NCI-H2196 treated with DMSO at 0.1 percent for 48 hours (cell line): ENCODE measurements around the gene MARCHF2.
"Not testable (repeated sequence)": the region's sequence is repeated elsewhere in the genome, so short reads cannot be mapped to it uniquely, and the experiment has no call there.

Experiments
- DNase-seq: peaks from one replicate; lab custom pipeline; 2025; ENCODE audit not compliant: unreplicated experiment; lab: John Stamatoyannopoulos, UW

MARCHF2 gene

GRCh38 chr19:8404391-8405151, 8.5 kb upstream of the MARCHF2 start:
- no peak for DNase-seq

GRCh38 chr19:8410718-8411117, 2.4 kb upstream of the MARCHF2 start:
- DNase-seq, result not testable (repeated sequence)

DNA sequence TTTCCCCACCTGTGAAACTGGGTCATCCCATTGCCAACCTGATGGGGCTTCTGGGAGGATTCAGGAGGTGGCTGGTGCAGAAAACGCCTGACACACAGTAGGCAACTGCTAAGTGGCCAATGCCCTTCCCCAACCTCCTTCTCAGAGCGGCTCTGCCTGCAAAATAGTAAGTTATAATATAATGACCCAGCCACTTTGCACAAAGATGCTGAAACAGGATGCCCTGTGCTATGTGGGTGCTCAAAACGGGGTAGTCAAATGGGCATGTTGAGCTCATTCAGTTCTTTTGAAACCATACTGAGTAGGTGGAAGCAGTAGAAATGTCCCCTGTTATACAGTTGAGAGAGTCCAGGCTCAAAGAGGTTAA, 507 bp downstream of the MARCHF2 start:
- DNase-seq, result no peak

DNA sequence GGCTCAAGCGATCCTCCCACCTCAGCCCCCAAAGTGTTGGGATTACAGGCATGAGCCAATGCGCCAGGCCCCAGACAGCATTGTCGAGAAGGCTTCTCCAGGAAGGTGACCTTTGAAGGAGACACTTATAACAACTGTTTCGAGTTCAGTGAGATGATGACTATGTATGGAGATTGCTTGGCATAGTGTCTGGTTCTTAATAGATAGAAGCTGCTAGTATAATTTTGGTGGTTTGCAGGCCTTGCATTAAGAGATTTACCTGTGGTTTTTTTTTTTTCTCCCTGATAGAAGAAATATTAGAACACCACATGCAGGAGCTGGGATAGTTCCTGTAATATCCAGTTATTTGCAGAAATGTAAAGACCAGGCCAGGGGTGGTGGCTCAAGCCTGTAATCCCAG, 3.7 kb downstream of the MARCHF2 start:
- DNase-seq, result no peak

- DNase-seq, result no peak
Observed at GRCh38 chr19:8421484-8422461, 8.7 kb downstream of the MARCHF2 start.

DNA sequence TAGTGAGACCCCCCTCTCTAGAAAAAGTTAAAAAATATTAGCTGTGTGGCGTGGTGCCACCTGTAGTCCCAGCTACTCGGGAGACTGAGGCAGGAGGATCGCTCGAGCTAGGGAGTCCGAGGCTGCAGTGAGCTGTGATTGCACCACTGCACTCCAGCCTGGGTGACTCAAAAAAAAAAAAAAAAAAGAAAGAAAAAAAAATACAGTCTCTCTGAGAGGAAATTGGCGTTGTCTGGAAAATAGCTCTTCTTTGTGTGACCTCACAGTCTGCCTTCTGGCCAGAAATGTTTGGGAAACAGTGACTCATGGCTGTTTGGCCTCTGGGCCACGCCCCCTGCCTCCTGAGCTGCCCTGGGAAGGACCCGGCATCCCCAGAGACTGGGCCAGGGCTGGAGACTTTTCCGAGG, 10.7 kb downstream of the MARCHF2 start:
- peak; percentile 68 for DNase-seq

GRCh38 chr19:8425331-8425730, 12.2 kb downstream of the MARCHF2 start:
- not testable (repeated sequence) for DNase-seq

DNA sequence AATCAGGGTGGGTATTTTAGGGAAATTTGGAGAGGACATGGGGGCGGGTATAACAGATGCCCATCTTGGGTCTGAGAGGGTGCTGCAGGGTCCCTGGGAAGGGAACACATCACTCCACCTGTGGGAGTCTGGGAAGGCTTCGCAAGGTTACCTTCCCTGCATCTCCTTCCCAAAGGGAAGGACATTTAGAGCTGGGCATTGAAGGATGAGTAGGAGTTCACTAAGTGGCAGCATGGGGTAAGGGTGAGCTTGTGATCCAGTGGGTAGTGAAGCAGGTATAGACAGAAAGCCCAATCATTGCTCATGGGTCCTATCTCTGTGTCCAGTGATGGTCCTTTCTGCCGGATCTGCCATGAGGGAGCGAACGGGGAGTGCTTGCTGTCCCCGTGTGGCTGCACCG, 13.2 kb downstream of the MARCHF2 start:
- no peak for DNase-seq

DNA sequence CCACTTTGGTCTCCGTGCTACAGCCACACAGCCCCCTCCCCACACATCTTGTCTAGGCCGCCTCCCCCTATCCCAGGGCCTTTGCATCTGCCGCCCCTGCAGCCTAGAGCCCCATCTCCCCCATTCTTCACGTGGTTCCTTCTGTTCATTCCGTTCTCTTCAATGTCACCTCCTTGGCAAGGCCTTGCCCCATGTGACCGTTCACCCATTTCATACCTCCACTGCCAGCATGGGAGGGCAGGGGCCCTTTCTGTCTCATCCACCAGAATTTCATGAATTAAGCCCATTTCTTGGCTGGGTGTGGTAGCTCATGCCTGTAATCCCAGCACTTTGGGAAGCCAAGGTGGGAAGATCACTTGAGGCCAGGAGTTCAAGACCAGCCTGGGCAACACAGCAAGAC, 15.9 kb downstream of the MARCHF2 start:
- no peak for DNase-seq

DNA sequence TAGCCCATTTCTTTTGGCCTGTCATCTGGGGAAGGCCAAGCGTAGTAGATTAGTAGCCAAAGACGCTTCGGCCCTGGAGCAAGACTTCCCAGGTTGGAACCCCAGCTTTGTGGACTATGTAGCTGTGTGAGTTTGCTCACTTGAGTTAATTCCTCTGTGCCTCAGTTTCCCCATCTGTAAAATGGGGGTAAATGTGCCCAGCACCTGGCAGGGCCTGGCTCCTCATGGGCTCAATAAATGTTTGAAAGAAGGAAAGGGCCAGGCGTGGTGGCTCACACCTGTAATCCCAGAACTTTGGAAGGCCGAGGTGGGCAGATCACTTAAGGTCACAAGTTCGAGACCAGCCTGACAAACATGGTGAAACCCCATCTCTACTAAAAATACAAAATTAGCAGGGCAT, 16.7 kb downstream of the MARCHF2 start:
- no peak for DNase-seq

GRCh38 chr19:8430650-8431049, 17.5 kb downstream of the MARCHF2 start:
- DNase-seq, result no peak

DNA sequence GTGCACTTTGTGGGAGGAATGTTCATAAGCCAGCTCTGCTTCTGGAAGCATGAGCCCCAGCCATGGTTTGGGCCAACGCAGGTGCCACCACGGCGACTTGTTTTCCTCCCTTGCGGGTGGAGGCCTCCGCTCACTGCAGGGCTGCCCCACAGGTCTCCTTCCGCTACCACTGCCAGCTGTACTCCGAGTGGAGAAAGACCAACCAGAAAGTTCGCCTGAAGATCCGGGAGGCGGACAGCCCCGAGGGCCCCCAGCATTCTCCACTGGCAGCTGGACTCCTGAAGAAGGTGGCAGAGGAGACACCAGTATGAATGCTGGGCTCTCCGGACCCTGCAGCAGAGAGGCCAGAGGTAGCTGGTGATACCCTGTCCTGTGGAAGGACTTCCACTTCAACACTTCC, 25.1 kb downstream of the MARCHF2 start:
- DNase-seq, result no peak

GRCh38 chr19:8441725-8442544, 28.8 kb downstream of the MARCHF2 start:
- no peak for DNase-seq

DNA sequence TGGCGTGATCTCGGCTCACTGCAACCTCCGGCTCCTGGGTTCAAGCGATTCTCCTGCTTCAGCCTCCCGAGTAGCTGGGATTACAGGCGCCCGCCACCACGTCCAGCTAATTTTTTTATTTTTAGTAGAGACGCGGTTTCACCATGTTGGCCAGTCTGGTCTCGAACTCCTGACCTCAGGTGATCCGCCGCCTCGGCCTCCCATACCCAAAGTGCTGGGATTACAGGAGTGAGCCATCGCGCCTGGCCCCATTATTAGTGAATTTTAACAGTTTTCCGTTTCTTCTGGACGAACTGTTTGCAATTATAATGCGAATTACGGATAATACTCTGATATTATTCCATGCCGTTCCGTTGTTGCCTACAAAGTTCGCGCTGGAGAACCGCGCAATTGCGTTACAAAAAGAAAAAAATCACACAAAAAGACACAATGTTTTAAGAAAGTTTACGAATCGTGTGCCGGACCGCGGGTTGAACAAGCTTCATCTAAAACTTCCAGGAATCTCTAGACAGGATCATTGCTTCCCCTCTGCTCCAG, 31.1 kb downstream of the MARCHF2 start:
- not testable (repeated sequence) for DNase-seq

- DNase-seq, result peak; percentile 94
Observed at GRCh38 chr19:8444677-8445487, 31.8 kb downstream of the MARCHF2 start, which contains the start of gene HNRNPM. HNRNPM (plus strand) TSS chr19:8444975; CDS start chr19:8444999, 24 bp downstream.

GRCh38 chr19:8445488-8446001, 32.4 kb downstream of the MARCHF2 start:
- DNase-seq, result no peak

DNA sequence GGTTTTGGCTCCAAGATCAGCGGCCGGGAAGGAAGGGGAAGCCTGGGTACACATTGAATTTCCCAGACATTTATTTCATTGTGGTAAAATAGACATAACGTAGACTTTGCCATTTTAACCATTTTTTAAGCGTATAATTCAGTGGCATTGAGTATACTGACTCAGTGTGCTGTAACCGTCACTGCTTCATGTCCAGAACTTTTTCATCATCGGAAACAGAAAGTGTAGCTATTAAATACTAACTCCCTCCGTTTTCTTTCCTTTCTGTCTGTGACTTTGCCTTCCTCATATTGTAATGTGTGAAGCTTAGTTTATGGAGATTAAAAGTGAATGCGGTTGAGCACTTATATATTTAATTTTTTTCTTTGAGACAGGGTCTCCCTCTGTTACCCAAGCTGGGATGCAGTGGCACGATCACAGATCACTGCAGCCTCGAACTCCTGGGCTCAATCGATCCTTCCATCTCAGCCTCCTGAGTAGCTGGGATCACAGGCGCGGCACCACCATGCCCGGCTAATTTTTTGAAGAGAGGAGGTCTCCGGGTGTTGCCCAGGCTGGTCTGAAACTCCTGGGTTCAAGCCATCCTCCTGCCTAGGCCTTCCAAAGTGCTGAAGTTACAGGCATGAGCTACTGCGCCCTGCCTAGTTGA, 33.1 kb downstream of the MARCHF2 start:
- no peak for DNase-seq

DNA sequence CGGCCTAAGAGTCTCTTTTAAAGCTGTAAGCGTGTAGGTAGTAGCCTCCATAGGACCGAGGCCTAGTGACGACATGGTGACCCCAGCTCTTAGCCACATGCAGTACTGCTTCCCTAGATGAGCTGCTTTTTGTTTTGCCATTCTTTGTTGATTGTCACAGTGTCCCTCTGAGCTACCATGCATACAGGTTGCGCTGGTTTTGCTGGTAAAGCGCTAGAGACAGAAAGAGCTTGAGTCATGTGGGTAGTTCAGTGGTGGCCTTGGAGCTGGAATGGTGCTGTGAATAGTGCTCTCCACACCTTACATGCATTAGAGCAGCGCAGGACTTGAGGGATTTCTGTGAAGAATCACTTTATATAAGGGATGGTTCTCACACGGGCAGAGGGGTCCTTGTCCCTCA, 36.7 kb downstream of the MARCHF2 start:
- no peak for DNase-seq

DNA sequence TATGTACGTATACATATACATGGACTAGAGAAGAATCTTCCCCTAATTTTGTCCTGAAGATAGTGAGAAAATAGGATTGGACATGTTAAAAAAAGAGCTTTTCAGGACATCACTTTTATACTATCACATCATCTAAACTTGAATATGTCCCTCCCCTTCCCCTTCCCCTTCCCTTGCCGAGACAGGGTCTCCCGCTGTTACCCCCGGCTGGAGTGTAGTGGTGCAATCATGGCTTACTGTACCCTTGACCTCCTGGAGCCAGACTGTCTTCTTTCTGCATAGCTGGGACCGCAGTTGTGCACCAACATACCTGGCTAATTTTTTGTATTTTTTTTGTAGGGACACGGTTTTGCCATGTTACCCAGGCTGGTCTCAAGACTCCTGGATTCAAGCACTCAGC, 38.3 kb downstream of the MARCHF2 start:
- no peak for DNase-seq
